H1 (cell line): ENCODE results near the gene NUAK1. TPM values are rescaled to one million over a fixed set of nuclear protein-coding genes. Genes with fewer than 3 reads are reported as not detected.

Experiments
- CTCF ChIA-PET: fragments of 300-600 bp; sonication (Branson Sonifier 250); formaldehyde crosslinking; loops from one replicate; lab custom pipeline; 2021; ENCODE audit not compliant: partially characterized antibody; lab: Charles Lee
- POLR2A ChIA-PET: fragments of 300-600 bp; sonication (Branson Sonifier 250); formaldehyde crosslinking; loops from one replicate; lab custom pipeline; 2021; ENCODE audit warnings: inconsistent platforms; ENCODE audit not compliant: partially characterized antibody; lab: Charles Lee
- DNase-seq, 2 experiments: peaks; one replicate each; pipeline versions ENCODE4 v3.0.0 to v3.0.0-alpha.2; 2010 to 2022; ENCODE audit warnings: low spot score in 2 of 2, low read depth in 1 of 2, mixed read lengths in 1 of 2
- FAIRE-seq: peaks from 2 replicates; lab custom pipeline; 2011; peaks lifted over from hg19 to GRCh38; lab: Jason Lieb, UNC
- H2AFZ ChIP-seq: 2 replicates; pipeline ENCODE4 v1.8.1; 2012; ENCODE audit warnings: low read length, inconsistent platforms
- H2AK5ac ChIP-seq: 2 replicates; pipeline ENCODE4 v1.6.1; 2013; ENCODE audit warnings: low read depth, low read length
- H2BK120ac ChIP-seq: replicated peaks from 2 replicates; pipeline ENCODE3; 2013; ENCODE audit warnings: low read depth, low read length, inconsistent platforms
- H2BK12ac ChIP-seq: 2 replicates; pipeline ENCODE4 v1.6.1; 2013; ENCODE audit warnings: low read depth, low read length
- H2BK15ac ChIP-seq: 2 replicates; pipeline ENCODE4 v1.6.1; 2013; ENCODE audit warnings: low read length
- H2BK20ac ChIP-seq: 2 replicates; pipeline ENCODE4 v1.6.1; 2013; ENCODE audit warnings: low read length
- H2BK5ac ChIP-seq: 2 replicates; pipeline ENCODE4 v1.6.1; 2013; ENCODE audit warnings: low read depth, low read length
- H3K14ac ChIP-seq: 2 replicates; pipeline ENCODE4 v1.6.1; 2013; ENCODE audit warnings: inconsistent platforms; ENCODE audit not compliant: insufficient read length
- H3K18ac ChIP-seq: 2 replicates; pipeline ENCODE4 v1.6.1; 2013; ENCODE audit warnings: low read length; ENCODE audit errors: extremely low read depth
- H3K23ac ChIP-seq: 2 replicates; pipeline ENCODE4 v1.6.1; 2013; ENCODE audit warnings: inconsistent platforms; ENCODE audit not compliant: insufficient read length
- H3K23me2 ChIP-seq: 2 replicates; pipeline ENCODE4 v1.6.1; 2013; ENCODE audit warnings: low read depth, low read length
- H3K27ac ChIP-seq: 2 replicates; pipeline ENCODE4 v1.6.1; 2011; ENCODE audit warnings: low read depth, low read length, inconsistent platforms
- H3K27me3 ChIP-seq, 4 experiments: replicated peaks in 1 of 4; 1 replicate in 1 of 4; 2 replicates in 3 of 4; pipeline versions ENCODE4 v1.6.1 to v1.8.1; 2011 to 2013; ENCODE audit warnings: low read length in 3 of 4, mild to moderate bottlenecking in 3 of 4, inconsistent platforms in 2 of 4, mixed read lengths in 2 of 4, moderate library complexity in 1 of 4; ENCODE audit not compliant: control insufficient read depth in 3 of 4, insufficient read depth in 3 of 4; ENCODE audit errors: extremely low read depth in 1 of 4
- H3K36me3 ChIP-seq, 4 experiments: 2 replicates each; pipeline versions ENCODE4 v1.6.1 to v1.8.1; 2011 to 2013; ENCODE audit warnings: mild to moderate bottlenecking in 4 of 4, low read length in 3 of 4, moderate library complexity in 2 of 4, control low read depth in 1 of 4, inconsistent platforms in 1 of 4; ENCODE audit not compliant: insufficient read depth in 4 of 4, control insufficient read depth in 2 of 4
- H3K4ac ChIP-seq: replicated peaks from 2 replicates; pipeline ENCODE3; 2013; ENCODE audit warnings: low read length, low read depth, mixed read lengths, inconsistent platforms; ENCODE audit not compliant: insufficient read length
- H3K4me1 ChIP-seq, 4 experiments: replicated peaks in 1 of 4; 1 replicate in 1 of 4; 2 replicates in 3 of 4; pipeline versions ENCODE4 v1.6.1 to v1.8.1; 2011 to 2013; ENCODE audit warnings: low read length in 3 of 4, inconsistent platforms in 2 of 4, mixed read lengths in 1 of 4; ENCODE audit not compliant: insufficient read depth in 4 of 4, control insufficient read depth in 3 of 4
- H3K4me2 ChIP-seq, 2 experiments: 2 replicates each; pipeline versions ENCODE4 v1.6.1 to v1.8.1; 2011 to 2013; ENCODE audit warnings: low read depth in 2 of 2, low read length in 2 of 2, control low read depth in 1 of 2, inconsistent platforms in 1 of 2, mild to moderate bottlenecking in 1 of 2; ENCODE audit not compliant: insufficient read depth in 1 of 2
- H3K4me3 ChIP-seq, 4 experiments: fragments of 200-600, 300-600 bp in 1 of 4; sonication (generic), shearing (Covaris generic), sonication (Bioruptor Twin) in 1 of 4; 2 replicates each; pipeline versions ENCODE4 v1.5.1 to v1.8.1; 2011 to 2016; ENCODE audit warnings: low read length in 4 of 4, low read depth in 3 of 4, control low read depth in 2 of 4, inconsistent platforms in 2 of 4, mild to moderate bottlenecking in 2 of 4, mixed read lengths in 1 of 4, moderate library complexity in 1 of 4; ENCODE audit not compliant: insufficient read depth in 2 of 4; ENCODE audit errors: extremely low read depth in 1 of 4
- H3K56ac ChIP-seq: replicated peaks from 2 replicates; pipeline ENCODE3; 2013; ENCODE audit warnings: low read depth, mild to moderate bottlenecking, mixed read lengths, low read length, inconsistent platforms; ENCODE audit not compliant: insufficient read length
- H3K79me1 ChIP-seq: 2 replicates; pipeline ENCODE4 v1.6.1; 2013; ENCODE audit warnings: low read depth, low read length, control low read depth
- H3K79me2 ChIP-seq, 2 experiments: 2 replicates each; pipeline versions ENCODE4 v1.6.1 to v1.8.1; 2012 to 2013; ENCODE audit warnings: low read length in 2 of 2, mild to moderate bottlenecking in 2 of 2, inconsistent platforms in 1 of 2; ENCODE audit not compliant: insufficient read depth in 2 of 2, control insufficient read depth in 1 of 2
- H3K9ac ChIP-seq, 4 experiments: replicated peaks in 1 of 4; 1 replicate in 1 of 4; 2 replicates in 3 of 4; pipeline versions ENCODE4 v1.6.1 to v1.8.1; 2011 to 2013; ENCODE audit warnings: low read depth in 3 of 4, low read length in 3 of 4, control low read depth in 2 of 4, mild to moderate bottlenecking in 2 of 4, moderate library complexity in 2 of 4, inconsistent platforms in 1 of 4; ENCODE audit errors: extremely low read depth in 1 of 4
- H3K9me3 ChIP-seq, 2 experiments: 2 replicates each; pipeline versions ENCODE4 v1.6.1 to v1.8.1; 2012 to 2013; ENCODE audit warnings: mild to moderate bottlenecking in 2 of 2, moderate library complexity in 2 of 2, control low read depth in 1 of 2, inconsistent platforms in 1 of 2, low read depth in 1 of 2, low read length in 1 of 2, mixed read lengths in 1 of 2; ENCODE audit not compliant: insufficient read depth in 2 of 2
- H4K20me1 ChIP-seq, 2 experiments: replicated peaks in 1 of 2; 2 replicates each; pipeline versions ENCODE3 to v1.8.1; 2011 to 2013; ENCODE audit warnings: inconsistent platforms in 2 of 2, low read length in 2 of 2, mild to moderate bottlenecking in 1 of 2; ENCODE audit not compliant: insufficient read depth in 2 of 2, control insufficient read depth in 1 of 2
- H4K5ac ChIP-seq: 2 replicates; pipeline ENCODE4 v1.6.1; 2013; ENCODE audit warnings: low read length, low read depth, mixed read lengths, inconsistent platforms; ENCODE audit not compliant: insufficient read length
- H4K8ac ChIP-seq: 2 replicates; pipeline ENCODE4 v1.8.0; 2013; ENCODE audit warnings: mild to moderate bottlenecking, moderate library complexity, low read length, inconsistent platforms; ENCODE audit not compliant: insufficient read depth; ENCODE audit errors: extremely low read depth
- H4K91ac ChIP-seq: replicated peaks from 2 replicates; pipeline ENCODE3; 2013; ENCODE audit warnings: low read length, mixed read lengths, inconsistent platforms; ENCODE audit not compliant: insufficient read length
- GTF2F1 ChIP-seq: IDR thresholded peaks from 2 replicates; pipeline ENCODE4 v1.6.1; 2012; ENCODE audit warnings: low read depth, low read length, improper control_type of control experiment, borderline replicate concordance
- KDM1A ChIP-seq: fragments of 200-600, 300-600 bp; sonication (generic); IDR thresholded peaks from 2 replicates; pipeline ENCODE4 v1.7.1; 2016; ENCODE audit warnings: mild to moderate bottlenecking, low read length, borderline replicate concordance
- KDM5A ChIP-seq: fragments of 200-600 bp; IDR thresholded peaks from 2 replicates; pipeline ENCODE4 v1.7.1; 2012; ENCODE audit warnings: mild to moderate bottlenecking, low read length, inconsistent platforms, mixed read lengths
- POLR2AphosphoS5 ChIP-seq: IDR thresholded peaks from 2 replicates; pipeline ENCODE4 v1.6.1; 2011; ENCODE audit warnings: low read depth, low read length
- WGBS, 2 experiments: shearing (Covaris generic) in 1 of 2; methylation state at CpG; one replicate each; pipeline versions ENCODE4 v1.1.6 to v1.1.7; 2013 to 2015; ENCODE audit warnings: low lambda C conversion rate in 2 of 2, mixed read lengths in 2 of 2, inconsistent platforms in 1 of 2, low coverage in 1 of 2, missing lambda C conversion rate in 1 of 2; ENCODE audit not compliant: insufficient replicate concordance in 2 of 2, insufficient coverage in 1 of 2, insufficient read length in 1 of 2; ENCODE audit errors: extremely low coverage in 1 of 2, missing lambda C conversion rate in 1 of 2; 5-methylcytosine and 5-hydroxymethylcytosine counted together
- polyA plus RNA-seq, 7 experiments: library from polyadenylated mRNA; depleted of rRNA in 3 of 7; stranded (reverse) in 5 of 7; unstranded in 2 of 7; fragments of >200 nt in 5 of 7; fragments of 200-250 nt in 2 of 7; gene quantifications; 1 replicate in 5 of 7; 2 replicates in 1 of 7; 4 replicates in 1 of 7; pipeline versions ENCODE4 v1.2.1 to v1.2.3, GENCODE V29; 2011 to 2013; ENCODE audit warnings: missing spikeins in 2 of 7, mixed read lengths in 2 of 7
- total RNA-seq: library from RNA; stranded (reverse); fragmentation: NEBNext Ultra II Directional; extraction: Animal tissue kit (Norgen Biotek cat#: 25700); gene quantifications from 2 replicates; pipeline ENCODE4 v1.2.1, GENCODE V29; 2021

The NUAK1 gene
- total and polyA plus RNA-seq, 2 of the 8 experiments (the other 6 are each of a cell fraction or from before 2014, with no cell fraction given), result 6.7 to 18.2 TPM

DNA sequence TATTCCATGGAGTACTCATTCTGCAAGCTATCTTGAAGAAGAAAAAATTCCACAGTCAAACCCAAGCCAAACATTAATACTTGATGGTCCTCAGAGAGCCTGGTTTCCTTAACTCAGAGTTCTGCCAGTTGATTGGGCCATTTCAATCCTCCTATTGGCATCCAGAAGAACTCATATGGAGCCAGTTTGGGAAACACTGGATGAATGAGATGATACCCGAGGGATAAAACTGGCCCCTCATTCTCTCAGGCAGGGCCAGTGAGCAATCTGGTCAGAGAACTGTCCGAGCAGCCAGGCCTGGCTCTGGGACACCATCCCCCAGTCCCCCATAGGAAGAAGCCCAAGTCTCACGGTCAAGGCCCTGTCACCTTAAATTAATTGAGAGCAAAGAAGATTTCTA is 48.8 kb downstream of the NUAK1 start:
- Histone ChIP-seq H4K91ac (no peak overlapping the region), H3K4me3 (no peak overlapping the region), H3K79me2 (peaks cover 0 to 6% of the 10 kb centered on the region in 2 experiments; a peak in 1 of 4 replicates), H3K4me1 (peaks cover 0 to 4% (median 0%) of the 10 kb centered on the region in 4 experiments; a peak in 3 of 7 replicates), H4K5ac (no peak overlapping the region), H2BK120ac (no peak overlapping the region), H3K18ac (no peak overlapping the region), H3K36me3 (peaks cover 0 to 6% (median under 1%) of the 10 kb centered on the region in 4 experiments; a peak in 2 of 8 replicates), H3K23ac (no peak overlapping the region), H3K27ac (no peak overlapping the region), H3K9ac (no peak overlapping the region), H4K8ac (no peak overlapping the region), H3K9me3 (no peaks in the 10 kb centered on the region), H4K20me1 (no peaks in the 10 kb centered on the region), H3K27me3 (no peaks in the 10 kb centered on the region), H2BK20ac (no peak overlapping the region), H3K23me2 (no peaks in the 10 kb centered on the region), H3K4ac (no peak overlapping the region), H3K14ac (no peak overlapping the region), H2AFZ (no peak overlapping the region), H3K56ac (no peak overlapping the region), H2BK5ac (no peak overlapping the region), H3K79me1 (no peaks in the 10 kb centered on the region; the same call in 1 of the 2 replicates), H3K4me2 (no peak overlapping the region), H2BK15ac (no peak overlapping the region), H2BK12ac (0 out of 2 replicates have a peak overlapping the region, but pooled peaks have one; percentile 27), H2AK5ac (no peak overlapping the region)
- DNase-seq, result no peak
- CTCF ChIA-PET, result interaction anchor here (1.6 to 2.5 kb wide), 2 partner anchors 47 to 385 kb away, joined by 3 to 7 read pairs; no protein-coding TSS in a partner anchor
- TF ChIP-seq KDM5A (no peak), KDM1A (no peak), POLR2AphosphoS5 (no peak), GTF2F1 (no peak)
- 88% methylated on average over 3 of the region's 3 CpGs; no CpG with 5 or more reads in 1 of the 2 experiments for WGBS, 2 experiments
- POLR2A ChIA-PET, result no interaction called here
- no peak for FAIRE-seq
